HepG2 (cell line): Measurements from ENCODE around the gene SYMPK. TPM values are rescaled to one million over a fixed set of nuclear protein-coding genes. Genes with fewer than 3 reads are reported as not detected.

Source experiments
- EP300 ChIP-seq, 3 experiments: sonication (generic) in 1 of 3; formaldehyde crosslinking in 1 of 3; IDR thresholded peaks; 2 replicates each; pipeline versions ENCODE4 v1.5.1 to v1.6.1; 2011 to 2020; ENCODE audit warnings: low read depth in 2 of 3, low read length in 2 of 3, borderline replicate concordance in 1 of 3, improper control_type of control experiment in 1 of 3, mild to moderate bottlenecking in 1 of 3, missing genetic modification reagents in 1 of 3, moderate library complexity in 1 of 3
- LCORL ChIP-seq, 2 experiments: fragments of 450-650 bp in 1 of 2; sonication (generic) in 1 of 2; formaldehyde crosslinking in 1 of 2; IDR thresholded peaks; 2 replicates each; pipeline versions ENCODE4 v1.5.0 to v1.6.1; 2017 to 2020; ENCODE audit warnings: antibody characterized with exemption in 1 of 2, missing genetic modification reagents in 1 of 2
- MIER2 ChIP-seq: IDR thresholded peaks from 2 replicates; pipeline ENCODE4 v1.6.1; 2016; ENCODE audit warnings: missing biosample characterization, missing genetic modification reagents
- NFKB2 ChIP-seq: sonication (generic); formaldehyde crosslinking; IDR thresholded peaks from 2 replicates; pipeline ENCODE4 v1.4.0; 2020; ENCODE audit warnings: missing genetic modification reagents, borderline replicate concordance
- SOX6 ChIP-seq, 2 experiments: fragments of 450-650 bp in 1 of 2; sonication (generic) in 1 of 2; formaldehyde crosslinking in 1 of 2; IDR thresholded peaks; 2 replicates each; pipeline versions ENCODE4 v1.4.0 to v1.6.1; 2017 to 2020; ENCODE audit warnings: antibody characterized with exemption in 1 of 2, mild to moderate bottlenecking in 1 of 2, missing genetic modification reagents in 1 of 2
- SPEN ChIP-seq: sonication (generic); formaldehyde crosslinking; IDR thresholded peaks from 2 replicates; pipeline ENCODE4 v1.5.1; 2020; ENCODE audit warnings: low read depth, mild to moderate bottlenecking, missing genetic modification reagents
- TSC22D2 ChIP-seq: sonication (generic); formaldehyde crosslinking; IDR thresholded peaks from 2 replicates; pipeline ENCODE4 v1.5.1; 2020; ENCODE audit warnings: missing genetic modification reagents, mild to moderate bottlenecking, borderline replicate concordance
- ZFP90 ChIP-seq: sonication (generic); formaldehyde crosslinking; IDR thresholded peaks from 2 replicates; pipeline ENCODE4 v1.8.0; 2022; ENCODE audit warnings: missing genetic modification reagents, mild to moderate bottlenecking, inconsistent platforms, borderline replicate concordance
- ZNF501 ChIP-seq: sonication (generic); formaldehyde crosslinking; IDR thresholded peaks from 2 replicates; pipeline ENCODE4 v1.5.1; 2020; ENCODE audit warnings: mild to moderate bottlenecking, moderate library complexity, missing genetic modification reagents
- ZNF552 ChIP-seq: sonication (generic); formaldehyde crosslinking; IDR thresholded peaks from 2 replicates; pipeline ENCODE4 v1.9.0; 2022; ENCODE audit warnings: missing genetic modification reagents, mild to moderate bottlenecking, borderline replicate concordance
- polyA plus RNA-seq, 8 experiments: library from polyadenylated mRNA; depleted of rRNA in 3 of 8; stranded (reverse) in 7 of 8; unstranded in 1 of 8; fragments of >200 nt; fragmentation: Illumina TruSeq in 4 of 8; extraction: Trizol in 4 of 8; gene quantifications; 2 replicates each; pipeline versions ENCODE4 v1.2.1 to v1.2.3, GENCODE V29; 2011 to 2016; ENCODE audit warnings: low read depth in 4 of 8, missing spikeins in 1 of 8, mixed read lengths in 1 of 8; ENCODE audit not compliant: insufficient read depth in 1 of 8
- total RNA-seq, 5 experiments: library from RNA; depleted of rRNA; stranded (reverse); fragments of >200 nt; fragmentation: Illumina TruSeq; extraction: Trizol; gene quantifications; 2 replicates each; pipeline ENCODE4 v1.2.3, GENCODE V29; 2016; ENCODE audit warnings: low read depth in 1 of 5
- TF ChIP-seq, protein P1 (sequence below): IDR thresholded peaks from 2 replicates; pipeline ENCODE4 v1.6.1; 2016; ENCODE audit warnings: control low read depth
- TF ChIP-seq, protein P2 (sequence below): sonication (generic); formaldehyde crosslinking; IDR thresholded peaks from 2 replicates; pipeline ENCODE4 v1.4.0; 2020; ENCODE audit warnings: missing genetic modification reagents
- TF ChIP-seq, protein P3 (sequence below): sonication (generic); formaldehyde crosslinking; IDR thresholded peaks from 2 replicates; pipeline ENCODE4 v1.4.0; 2020; ENCODE audit warnings: missing genetic modification reagents, mild to moderate bottlenecking, borderline replicate concordance
- TF ChIP-seq, protein P4 (sequence below): sonication (generic); formaldehyde crosslinking; IDR thresholded peaks from 2 replicates; pipeline ENCODE4 v1.5.1; 2020; ENCODE audit warnings: mild to moderate bottlenecking, missing genetic modification reagents, borderline replicate concordance

Gene SYMPK
- total and polyA plus RNA-seq, 2 of the 13 experiments (the other 11 are each of a cell fraction or from before 2014, with no cell fraction given): 21.9 to 55.7 TPM

DNA sequence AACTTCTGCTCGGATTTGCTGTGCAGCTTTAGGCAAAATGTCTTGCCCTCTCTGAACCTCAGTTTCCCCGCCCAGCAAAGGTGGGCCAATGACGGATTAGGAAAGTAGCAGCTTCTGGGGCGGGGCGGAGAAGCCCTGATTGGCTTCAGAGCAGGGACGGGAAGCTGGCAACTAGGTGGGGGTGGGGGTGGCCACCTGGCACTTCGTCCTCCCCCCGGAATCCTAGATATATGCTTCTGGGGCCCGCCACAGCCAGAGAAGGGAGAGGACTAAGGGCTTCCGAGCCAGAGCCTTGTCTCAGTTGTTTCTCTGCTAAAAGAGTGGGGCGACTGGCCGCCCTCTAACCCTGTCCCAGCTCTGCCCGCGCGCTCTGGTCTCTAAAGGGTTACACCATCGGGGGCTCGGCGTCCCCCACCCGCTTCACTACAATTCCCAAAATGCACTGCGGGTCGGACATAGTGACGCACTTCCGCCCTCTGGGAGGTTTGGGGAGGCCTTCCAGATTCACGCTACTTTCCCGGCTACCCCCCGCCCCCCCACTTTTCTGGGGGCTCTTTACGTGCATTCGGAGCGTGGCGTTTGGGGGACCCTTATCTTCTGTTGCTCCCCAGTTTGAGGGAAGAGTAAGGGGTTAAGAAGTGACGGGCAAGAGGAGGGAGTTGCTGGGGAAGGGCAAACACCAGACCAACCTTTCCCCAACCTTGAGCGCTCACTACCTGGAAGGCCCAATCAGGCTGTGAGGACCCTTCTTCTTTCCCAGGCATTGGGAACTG lies 23.7 kb upstream of the SYMPK start (continued):
- TF ChIP-seq TSC22D2 (CRISPR knock-in tag): 0 out of 2 replicates have a peak, but pooled peaks have one; percentile 46
- peak; percentile 34 for TF ChIP-seq ZNF501 (CRISPR knock-in tag)
- no peak for TF ChIP-seq MIER2 (CRISPR knock-in tag)
- peak; percentile 39; the same call in 1 of the 2 replicates for TF ChIP-seq NFKB2 (CRISPR knock-in tag)
- no peak for TF ChIP-seq ZNF552 (CRISPR knock-in tag)
- no peak for TF ChIP-seq LCORL (IDR thresholded peaks at IDR 0.05)
- TF ChIP-seq LCORL (CRISPR knock-in tag; IDR thresholded peaks at IDR 0.05): 0 out of 2 replicates have a peak, but pooled peaks have one; percentile 6
- TF ChIP-seq, protein P1, sequence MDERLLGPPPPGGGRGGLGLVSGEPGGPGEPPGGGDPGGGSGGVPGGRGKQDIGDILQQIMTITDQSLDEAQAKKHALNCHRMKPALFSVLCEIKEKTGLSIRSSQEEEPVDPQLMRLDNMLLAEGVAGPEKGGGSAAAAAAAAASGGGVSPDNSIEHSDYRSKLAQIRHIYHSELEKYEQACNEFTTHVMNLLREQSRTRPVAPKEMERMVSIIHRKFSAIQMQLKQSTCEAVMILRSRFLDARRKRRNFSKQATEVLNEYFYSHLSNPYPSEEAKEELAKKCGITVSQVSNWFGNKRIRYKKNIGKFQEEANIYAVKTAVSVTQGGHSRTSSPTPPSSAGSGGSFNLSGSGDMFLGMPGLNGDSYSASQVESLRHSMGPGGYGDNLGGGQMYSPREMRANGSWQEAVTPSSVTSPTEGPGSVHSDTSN (CRISPR knock-in tag): no peak
- TF ChIP-seq, protein P2, sequence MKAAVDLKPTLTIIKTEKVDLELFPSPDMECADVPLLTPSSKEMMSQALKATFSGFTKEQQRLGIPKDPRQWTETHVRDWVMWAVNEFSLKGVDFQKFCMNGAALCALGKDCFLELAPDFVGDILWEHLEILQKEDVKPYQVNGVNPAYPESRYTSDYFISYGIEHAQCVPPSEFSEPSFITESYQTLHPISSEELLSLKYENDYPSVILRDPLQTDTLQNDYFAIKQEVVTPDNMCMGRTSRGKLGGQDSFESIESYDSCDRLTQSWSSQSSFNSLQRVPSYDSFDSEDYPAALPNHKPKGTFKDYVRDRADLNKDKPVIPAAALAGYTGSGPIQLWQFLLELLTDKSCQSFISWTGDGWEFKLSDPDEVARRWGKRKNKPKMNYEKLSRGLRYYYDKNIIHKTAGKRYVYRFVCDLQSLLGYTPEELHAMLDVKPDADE: no peak
- TF ChIP-seq EP300 (IDR thresholded peaks at IDR 0.05; ENCODE audit: low read depth in 2 of 2, low read length in 2 of 2): no peak
- no peak; the same call in 1 of the 2 replicates for TF ChIP-seq EP300 (CRISPR knock-in tag; IDR thresholded peaks at IDR 0.05; ENCODE audit: borderline replicate concordance)
- TF ChIP-seq, protein P3, sequence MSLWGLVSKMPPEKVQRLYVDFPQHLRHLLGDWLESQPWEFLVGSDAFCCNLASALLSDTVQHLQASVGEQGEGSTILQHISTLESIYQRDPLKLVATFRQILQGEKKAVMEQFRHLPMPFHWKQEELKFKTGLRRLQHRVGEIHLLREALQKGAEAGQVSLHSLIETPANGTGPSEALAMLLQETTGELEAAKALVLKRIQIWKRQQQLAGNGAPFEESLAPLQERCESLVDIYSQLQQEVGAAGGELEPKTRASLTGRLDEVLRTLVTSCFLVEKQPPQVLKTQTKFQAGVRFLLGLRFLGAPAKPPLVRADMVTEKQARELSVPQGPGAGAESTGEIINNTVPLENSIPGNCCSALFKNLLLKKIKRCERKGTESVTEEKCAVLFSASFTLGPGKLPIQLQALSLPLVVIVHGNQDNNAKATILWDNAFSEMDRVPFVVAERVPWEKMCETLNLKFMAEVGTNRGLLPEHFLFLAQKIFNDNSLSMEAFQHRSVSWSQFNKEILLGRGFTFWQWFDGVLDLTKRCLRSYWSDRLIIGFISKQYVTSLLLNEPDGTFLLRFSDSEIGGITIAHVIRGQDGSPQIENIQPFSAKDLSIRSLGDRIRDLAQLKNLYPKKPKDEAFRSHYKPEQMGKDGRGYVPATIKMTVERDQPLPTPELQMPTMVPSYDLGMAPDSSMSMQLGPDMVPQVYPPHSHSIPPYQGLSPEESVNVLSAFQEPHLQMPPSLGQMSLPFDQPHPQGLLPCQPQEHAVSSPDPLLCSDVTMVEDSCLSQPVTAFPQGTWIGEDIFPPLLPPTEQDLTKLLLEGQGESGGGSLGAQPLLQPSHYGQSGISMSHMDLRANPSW: 0 out of 2 replicates have a peak, but pooled peaks have one; percentile 45
- TF ChIP-seq ZFP90 (CRISPR knock-in tag): peak; percentile 77; the same call in 1 of the 2 replicates
- no peak for TF ChIP-seq SOX6 (IDR thresholded peaks at IDR 0.05)
- no peak; the same call in 1 of the 2 replicates for TF ChIP-seq SOX6 (CRISPR knock-in tag; IDR thresholded peaks at IDR 0.05)
- TF ChIP-seq SPEN (CRISPR knock-in tag): no peak; the same call in none of the 2 replicates
- TF ChIP-seq, protein P4, sequence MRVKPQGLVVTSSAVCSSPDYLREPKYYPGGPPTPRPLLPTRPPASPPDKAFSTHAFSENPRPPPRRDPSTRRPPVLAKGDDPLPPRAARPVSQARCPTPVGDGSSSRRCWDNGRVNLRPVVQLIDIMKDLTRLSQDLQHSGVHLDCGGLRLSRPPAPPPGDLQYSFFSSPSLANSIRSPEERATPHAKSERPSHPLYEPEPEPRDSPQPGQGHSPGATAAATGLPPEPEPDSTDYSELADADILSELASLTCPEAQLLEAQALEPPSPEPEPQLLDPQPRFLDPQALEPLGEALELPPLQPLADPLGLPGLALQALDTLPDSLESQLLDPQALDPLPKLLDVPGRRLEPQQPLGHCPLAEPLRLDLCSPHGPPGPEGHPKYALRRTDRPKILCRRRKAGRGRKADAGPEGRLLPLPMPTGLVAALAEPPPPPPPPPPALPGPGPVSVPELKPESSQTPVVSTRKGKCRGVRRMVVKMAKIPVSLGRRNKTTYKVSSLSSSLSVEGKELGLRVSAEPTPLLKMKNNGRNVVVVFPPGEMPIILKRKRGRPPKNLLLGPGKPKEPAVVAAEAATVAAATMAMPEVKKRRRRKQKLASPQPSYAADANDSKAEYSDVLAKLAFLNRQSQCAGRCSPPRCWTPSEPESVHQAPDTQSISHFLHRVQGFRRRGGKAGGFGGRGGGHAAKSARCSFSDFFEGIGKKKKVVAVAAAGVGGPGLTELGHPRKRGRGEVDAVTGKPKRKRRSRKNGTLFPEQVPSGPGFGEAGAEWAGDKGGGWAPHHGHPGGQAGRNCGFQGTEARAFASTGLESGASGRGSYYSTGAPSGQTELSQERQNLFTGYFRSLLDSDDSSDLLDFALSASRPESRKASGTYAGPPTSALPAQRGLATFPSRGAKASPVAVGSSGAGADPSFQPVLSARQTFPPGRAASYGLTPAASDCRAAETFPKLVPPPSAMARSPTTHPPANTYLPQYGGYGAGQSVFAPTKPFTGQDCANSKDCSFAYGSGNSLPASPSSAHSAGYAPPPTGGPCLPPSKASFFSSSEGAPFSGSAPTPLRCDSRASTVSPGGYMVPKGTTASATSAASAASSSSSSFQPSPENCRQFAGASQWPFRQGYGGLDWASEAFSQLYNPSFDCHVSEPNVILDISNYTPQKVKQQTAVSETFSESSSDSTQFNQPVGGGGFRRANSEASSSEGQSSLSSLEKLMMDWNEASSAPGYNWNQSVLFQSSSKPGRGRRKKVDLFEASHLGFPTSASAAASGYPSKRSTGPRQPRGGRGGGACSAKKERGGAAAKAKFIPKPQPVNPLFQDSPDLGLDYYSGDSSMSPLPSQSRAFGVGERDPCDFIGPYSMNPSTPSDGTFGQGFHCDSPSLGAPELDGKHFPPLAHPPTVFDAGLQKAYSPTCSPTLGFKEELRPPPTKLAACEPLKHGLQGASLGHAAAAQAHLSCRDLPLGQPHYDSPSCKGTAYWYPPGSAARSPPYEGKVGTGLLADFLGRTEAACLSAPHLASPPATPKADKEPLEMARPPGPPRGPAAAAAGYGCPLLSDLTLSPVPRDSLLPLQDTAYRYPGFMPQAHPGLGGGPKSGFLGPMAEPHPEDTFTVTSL (CRISPR knock-in tag): no peak
